Vagina (tissue), 2 donors: ENCODE data around the gene DNAJA2.

Experiments used
- CTCF ChIP-seq, 3 experiments: fragments of 450-650 bp in 2 of 3; fragments of 200-600 bp in 1 of 3; sonication (generic) in 1 of 3; IDR thresholded peaks; one replicate each; pipeline ENCODE4 v1.5.1; 2017 to 2019; ENCODE audit warnings: antibody characterized with exemption in 3 of 3, mild to moderate bottlenecking in 2 of 3, moderate library complexity in 2 of 3
- POLR2A ChIP-seq, 2 donors: fragments of 450-650 bp; IDR thresholded peaks; one replicate each; pipeline ENCODE4 v1.6.1; 2017; ENCODE audit warnings: antibody characterized with exemption in 2 of 2, mild to moderate bottlenecking in 2 of 2, moderate library complexity in 2 of 2
- POLR2AphosphoS5 ChIP-seq, 2 donors: sonication (generic); formaldehyde crosslinking; IDR thresholded peaks; one replicate each; pipeline ENCODE4 v1.9.0; 2017; ENCODE audit warnings: antibody characterized with exemption in 2 of 2, mild to moderate bottlenecking in 2 of 2, low read depth in 1 of 2; ENCODE audit not compliant: insufficient read depth in 1 of 2

DNA sequence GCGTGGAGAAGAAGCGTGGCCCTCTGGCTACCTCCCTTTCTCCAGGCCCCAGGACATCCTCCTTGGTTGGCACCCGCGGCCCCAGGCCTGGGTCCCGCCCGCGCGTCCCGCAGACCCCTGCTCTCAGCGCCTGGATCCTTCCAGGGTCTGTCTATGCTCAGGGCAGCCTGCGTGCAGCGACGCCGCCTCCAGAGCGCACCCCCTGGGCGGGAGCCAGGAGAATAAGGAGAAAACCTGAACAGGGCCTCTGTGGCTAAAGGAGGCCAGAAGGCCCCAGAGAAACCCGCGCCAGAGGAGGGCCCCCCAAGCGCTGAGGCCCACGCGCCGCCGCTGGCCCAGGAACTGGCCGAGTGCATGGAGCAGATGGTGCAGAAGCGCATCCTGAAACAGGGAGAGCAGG, 40.4 kb upstream of the DNAJA2 start:
- TF ChIP-seq CTCF (IDR thresholded peaks at IDR 0.05) (no peak), POLR2AphosphoS5 (IDR thresholded peaks at IDR 0.05; ENCODE audit: insufficient read depth in 1 of 2, low read depth in 1 of 2) (no peak), POLR2A (IDR thresholded peaks at IDR 0.05) (no peak)
